Measurements from ENCODE around the gene TTLL1.
"Not testable (repeated sequence)": the region's sequence is repeated elsewhere in the genome, so short reads cannot be mapped to it uniquely, and the experiment has no call there.

TTLL1 gene

DNA sequence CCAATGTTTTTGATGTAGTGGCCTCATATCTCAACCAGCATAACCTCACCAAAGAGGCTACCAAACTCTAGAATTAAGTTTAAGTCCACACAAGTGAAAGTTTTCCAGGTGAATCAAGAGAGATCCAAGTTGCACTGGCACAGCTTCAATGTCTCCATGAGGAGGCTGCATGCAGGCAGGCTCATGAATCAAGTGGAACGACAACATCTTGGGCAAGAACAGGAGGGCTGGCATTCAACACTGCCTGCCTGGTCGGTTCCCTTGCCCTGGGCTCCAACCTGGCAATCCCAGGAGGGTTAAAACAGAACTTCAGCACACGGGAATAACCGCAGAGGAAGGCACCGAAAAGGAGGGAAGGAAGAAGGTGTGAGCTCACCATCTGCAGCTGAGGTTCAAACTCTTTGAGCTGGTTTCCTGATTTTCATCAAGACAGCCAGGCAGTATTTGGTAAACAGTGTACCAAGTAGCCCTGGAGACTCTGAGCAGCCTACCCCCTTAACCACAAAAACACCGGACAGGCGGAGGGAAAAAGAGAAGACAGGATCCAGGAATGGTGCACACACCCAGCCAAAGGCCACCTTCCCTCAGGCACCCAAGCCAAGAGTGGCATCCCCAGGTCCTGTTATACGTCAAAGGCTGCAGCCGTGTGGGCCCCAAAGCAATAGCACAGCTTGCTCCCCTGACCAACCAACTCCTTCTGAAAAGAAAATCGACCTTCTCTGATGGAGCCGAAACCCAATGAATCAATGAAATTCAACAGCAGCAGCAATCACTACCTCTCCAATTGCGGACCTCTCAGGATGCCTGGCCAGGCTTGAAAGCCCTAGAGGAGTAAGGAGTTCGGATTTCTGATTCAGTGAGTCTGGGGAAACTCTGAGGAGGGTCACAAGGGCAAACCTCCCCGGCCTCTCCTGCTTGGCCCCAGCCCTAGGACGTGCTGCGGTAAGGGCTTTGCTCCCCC, 75.6 kb downstream of the TTLL1 start:
- no peak for DNase-seq (ENCODE audit: low spot score)

DNA sequence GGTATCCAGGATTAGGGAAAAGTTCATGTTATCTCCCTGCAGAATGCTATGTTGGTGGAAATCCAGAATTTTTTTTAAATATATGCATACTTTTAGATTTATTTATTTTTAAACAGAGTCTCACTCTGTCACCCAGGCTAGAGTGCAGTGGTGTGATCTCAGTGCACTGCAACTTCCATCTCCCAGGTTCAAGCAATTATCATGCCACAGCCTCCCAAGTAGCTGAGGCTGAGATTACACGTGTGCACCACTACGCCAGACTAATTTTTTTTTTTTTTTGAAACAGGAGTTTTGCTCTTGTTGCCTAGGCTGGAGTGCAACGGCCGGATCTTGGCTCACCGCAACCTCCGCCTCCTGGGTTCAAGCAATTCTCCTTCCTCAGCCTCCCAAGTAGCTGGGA, 76.8 kb downstream of the TTLL1 start:
- DNase-seq (ENCODE audit: low spot score) = no peak

DNA sequence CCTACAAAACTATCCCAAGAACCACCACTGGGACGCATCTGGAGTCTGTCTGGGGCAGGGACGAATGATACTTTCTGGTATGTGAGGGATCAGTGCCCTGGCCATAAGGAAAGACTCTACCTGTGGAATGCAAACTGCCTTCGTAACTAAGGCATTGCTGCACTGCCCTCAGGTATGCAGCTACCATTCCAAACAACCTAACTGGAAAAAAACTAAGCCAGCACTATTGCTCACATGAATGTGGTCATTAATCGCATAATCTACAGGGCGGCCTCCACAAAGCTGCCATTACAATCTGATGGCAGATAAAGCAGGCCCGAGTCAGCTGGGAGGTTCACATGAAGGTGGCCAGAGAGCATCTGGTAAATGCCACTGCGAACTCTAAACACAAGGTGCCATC, 78.1 kb downstream of the TTLL1 start:
- DNase-seq (ENCODE audit: low spot score) = no peak

DNA sequence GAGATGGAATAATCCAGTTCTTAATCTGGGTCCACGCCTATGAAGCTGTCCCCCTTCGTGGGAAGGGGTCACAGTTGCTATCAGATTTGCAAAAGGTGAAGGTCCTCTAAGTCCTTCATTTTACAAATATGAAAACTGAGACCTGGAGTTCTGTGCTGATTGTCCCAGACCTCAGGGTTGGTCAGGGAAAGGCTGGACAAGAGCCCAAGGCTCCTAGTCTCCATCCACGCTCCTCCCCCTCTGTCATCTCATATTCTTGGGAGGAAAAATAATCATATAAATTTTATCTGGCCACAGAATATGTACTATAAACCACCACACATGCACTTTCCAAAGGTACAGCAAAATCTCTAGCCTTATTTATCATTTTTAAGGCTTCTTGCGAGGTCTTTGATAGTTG, 79.7 kb downstream of the TTLL1 start:
- DNase-seq (ENCODE audit: low spot score) = no peak

DNA sequence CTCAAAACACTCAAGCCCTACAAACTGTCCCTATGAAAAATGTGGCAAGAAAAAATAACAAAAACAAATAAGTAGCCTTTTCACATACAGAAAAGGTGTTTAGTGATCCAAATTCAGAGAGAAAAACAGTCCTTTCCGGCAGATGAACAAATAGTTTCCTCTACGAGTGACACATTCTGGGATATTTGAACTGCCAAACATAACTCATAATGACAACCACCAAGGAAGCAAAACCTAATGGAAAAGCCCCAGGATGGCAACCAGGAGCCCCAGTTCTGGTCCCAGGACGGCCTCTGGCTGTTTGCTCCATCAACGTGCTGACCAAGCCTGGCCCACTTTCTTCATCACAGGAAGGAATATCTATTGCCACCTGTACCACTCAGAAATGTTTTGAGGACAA, 80.3 kb downstream of the TTLL1 start:
- no peak for DNase-seq (ENCODE audit: low spot score)

DNA sequence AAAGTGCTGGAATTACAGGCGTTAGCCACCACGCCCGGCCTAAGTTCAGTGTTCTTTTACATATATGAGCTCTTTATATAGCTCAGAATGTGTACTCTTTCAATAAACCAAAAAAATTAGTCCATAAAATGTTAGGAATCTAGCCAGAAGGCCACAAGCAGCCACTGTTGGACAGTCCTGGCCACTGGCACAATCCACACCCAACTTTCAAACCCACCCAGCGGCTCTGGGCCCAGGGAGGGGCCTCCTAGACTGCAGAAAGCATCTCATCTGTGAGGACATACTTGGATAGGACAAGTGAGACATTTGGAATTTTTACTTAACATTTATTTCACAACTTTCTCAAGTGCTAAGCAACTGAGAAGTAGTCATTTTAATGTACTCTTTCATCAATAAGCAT, 80.7 kb downstream of the TTLL1 start:
- no peak for DNase-seq (ENCODE audit: low spot score)

DNA sequence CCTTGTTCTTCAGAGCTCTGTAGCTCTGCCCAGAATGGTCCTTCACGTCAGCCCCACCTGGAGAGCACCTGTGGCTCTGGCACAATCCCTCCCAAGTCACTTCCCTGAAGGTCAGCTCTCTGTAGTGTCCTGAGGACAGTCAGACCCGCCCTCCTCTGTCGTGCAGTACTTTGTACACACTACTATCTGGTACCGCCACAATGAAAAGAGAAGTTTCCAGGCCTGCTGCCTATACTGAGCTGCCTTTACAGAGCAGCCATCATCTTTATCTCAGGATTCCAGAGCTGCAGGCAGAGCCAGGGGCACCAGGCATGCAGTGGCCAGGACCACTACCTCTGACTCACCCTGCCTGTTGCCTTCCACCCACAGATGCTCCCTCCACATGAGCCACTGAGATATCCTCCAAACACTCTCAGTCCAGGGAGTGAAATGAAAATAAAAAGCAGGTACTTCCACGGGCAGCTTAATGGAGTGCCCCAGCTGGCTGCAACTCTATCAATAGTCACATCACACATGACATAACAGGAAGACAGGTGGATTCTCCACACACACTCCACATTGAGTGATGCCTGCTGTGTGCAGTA, 81.6 kb downstream of the TTLL1 start:
- DNase-seq (ENCODE audit: low spot score) = peak; percentile 79

DNA sequence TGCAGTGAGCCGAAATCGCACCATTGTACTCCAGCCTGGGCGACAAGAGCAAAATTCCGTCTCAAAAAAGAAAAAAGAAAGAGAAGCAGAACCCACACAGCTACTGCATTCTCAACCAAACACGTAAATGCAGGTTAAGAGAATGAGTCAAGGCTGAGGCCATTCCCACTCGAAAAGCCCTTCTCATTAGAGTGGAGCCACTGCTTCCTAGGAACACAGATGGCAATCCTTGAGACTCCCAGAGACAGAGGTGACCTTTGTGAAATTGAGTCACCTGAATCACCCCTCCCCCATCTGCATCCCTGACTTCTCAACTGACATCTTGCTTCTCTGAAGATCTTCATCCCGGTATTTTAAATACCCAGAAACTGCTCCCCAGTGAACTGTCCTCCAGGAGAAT, 82.4 kb downstream of the TTLL1 start:
- DNase-seq (ENCODE audit: low spot score) = no peak

DNA sequence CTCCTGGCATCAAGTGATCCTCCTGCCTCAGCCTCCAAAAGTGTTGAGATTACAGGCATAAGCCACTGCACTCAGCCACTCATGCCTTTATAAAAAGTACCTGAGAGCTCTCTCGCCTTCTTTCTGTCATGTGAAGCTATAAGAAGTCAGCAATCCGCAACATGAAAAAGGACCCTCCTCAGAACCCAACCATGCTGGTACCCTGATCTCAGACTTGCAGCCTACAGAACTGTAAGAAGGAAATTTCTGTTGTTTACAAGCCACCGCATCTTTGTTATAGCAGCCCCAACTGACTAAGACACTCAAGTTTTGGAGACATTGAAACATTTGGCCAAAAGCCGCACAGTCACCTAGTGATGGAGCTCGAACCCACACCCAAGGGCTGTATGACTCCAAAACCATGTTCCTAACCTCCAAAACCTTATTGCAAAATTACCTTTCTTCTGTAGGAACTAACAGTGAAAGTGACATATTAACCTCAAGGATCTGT, 83.1 kb downstream of the TTLL1 start:
- DNase-seq (ENCODE audit: low spot score) = no peak

DNA sequence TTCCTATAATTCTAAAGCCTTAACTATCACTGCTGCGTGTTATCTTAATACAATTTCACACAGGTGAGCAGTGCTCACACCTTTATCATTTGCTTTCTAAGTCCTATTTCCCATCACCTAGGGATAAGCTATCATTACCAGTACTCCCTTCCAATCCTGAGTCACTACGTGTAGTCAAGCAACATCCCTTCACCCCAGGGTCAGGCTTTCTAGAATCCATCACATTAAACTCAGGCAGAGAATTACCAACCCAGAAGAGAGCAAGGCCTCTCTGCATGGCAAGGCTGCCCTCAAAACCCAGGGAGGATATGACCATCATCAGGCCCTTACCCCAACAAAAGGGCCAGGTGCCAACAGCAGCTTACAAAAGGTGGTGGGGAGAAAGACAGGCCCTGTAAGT, 84.1 kb downstream of the TTLL1 start:
- DNase-seq (ENCODE audit: low spot score) = no peak

DNA sequence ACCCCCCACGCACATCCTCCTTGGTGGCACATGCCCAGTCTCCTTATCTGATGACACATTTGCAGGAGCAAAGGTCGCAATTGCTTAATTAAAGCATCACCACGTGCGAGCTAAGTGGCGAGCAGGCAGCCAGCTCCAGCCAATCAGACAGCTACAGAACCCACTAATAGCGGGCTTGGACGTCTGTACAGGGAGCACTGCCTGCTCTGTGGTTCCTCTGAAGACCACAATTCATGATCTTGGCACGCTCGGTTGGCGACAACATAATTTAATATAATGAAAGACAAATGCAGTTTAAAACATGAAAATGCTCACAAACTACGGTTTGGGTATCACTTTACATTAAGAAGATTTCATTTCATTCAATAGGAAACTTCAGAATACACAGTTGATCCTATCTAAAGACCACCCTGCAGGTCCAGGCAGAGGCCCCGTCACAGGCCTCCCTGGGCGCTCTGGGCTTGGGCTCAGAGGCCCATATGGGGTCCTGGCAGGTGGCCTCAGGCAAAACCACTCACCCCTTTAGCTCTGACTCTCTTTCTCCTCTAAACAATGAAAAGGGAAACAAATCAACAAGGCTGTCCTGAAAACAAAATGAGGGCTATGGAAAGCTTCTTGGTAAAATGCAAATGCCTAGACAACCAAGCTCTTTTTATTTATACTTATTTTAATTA, 84.7 kb downstream of the TTLL1 start:
- DNase-seq (ENCODE audit: low spot score) = peak; percentile 34

DNA sequence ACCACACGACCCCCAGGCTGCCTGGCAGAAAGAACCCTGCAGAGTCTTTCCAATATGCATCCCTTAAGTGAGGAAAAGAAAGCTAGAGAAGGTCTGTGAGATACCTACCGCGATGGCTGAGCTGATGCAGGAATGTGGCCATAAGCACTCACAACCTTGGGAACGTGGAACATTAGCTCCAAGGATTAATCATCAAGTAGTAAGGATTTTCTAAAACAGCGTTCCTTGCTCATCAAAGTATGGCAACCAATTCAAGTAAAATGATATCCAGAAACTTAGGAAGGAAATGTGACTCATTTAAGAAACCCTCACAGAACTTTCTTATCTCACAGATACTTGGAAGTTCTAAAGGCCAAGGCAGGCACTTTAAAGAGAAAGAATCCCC, 87.0 kb downstream of the TTLL1 start:
- no peak for DNase-seq (ENCODE audit: low spot score)

DNA sequence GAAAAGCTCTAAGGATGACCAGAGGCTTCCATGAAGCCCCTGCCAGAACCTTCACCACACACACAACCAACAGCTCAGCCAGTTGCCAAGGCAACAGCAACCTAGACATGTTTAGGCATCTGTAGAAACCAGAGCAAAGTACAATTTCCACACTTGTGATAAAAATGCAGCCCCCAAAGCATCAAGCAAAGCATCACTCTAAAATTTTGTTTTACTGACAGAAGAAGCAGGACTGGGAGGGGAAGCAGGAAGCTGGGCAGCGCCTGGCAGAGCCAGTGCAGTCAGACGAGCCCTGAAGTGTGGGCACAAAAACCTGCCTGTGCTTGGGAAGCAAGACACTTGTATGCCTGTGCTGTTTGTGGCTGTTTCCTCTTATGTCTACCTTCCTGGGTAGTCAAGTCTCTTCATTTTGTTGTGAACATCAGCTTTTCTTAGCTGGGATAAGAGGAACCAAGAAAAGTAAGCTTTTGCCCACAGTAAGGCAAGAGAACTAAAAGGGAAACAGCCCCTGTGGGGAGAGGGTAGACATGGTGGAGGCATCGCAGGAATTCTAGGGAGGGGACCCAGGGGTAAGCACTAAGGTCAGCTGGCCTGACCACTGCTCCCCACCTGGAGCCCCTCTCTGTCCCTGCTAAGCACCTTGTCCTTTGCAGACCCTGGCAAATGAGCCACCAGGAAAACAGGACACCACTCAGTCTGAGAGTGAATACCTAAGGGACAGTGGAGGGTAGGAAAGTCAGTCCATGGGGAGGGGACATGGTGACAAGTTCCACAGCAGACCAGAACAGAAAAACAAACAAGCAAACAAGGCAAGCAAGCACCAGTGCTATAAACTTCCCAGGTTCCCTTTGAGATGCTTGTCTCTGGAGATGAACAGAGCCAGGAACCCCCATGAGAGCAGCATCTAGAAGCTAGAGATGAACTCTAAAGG, 87.7 kb downstream of the TTLL1 start:
- no peak for DNase-seq (ENCODE audit: low spot score)

DNA sequence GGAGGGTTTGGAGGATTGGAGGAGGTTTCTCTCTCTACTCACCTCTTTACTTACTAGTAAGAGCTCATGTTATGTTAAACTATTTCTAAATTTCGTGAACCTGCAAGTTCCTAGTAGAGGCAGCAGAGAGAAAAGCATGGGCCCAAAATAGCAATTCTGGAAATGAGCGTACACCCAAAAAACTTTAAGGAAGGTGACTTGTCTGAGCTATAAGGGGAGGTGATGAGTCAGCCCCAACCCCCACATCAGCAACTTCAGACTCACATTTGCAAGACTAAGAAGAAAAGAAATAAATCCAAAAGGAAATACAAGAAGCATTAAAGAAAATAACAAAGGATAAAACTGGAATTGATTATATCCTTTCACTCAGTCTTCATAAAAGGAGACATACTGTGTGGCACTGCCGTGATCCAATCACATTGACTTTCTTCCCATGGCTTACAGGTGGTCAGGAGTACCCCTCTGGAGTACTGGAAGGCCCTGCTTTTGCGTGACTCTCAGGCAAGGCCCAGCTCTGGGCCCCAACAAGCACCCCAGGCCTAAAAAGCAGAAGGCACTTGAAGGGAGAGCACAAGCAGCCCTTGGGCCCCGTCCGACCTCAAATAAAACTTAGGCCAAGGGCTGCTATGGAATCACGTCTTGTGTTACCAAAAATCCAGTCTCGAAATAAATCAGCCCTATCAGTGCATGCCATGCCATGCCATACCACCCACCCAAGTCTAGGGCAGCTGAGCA, 88.6 kb downstream of the TTLL1 start:
- no peak for DNase-seq (ENCODE audit: low spot score)

DNA sequence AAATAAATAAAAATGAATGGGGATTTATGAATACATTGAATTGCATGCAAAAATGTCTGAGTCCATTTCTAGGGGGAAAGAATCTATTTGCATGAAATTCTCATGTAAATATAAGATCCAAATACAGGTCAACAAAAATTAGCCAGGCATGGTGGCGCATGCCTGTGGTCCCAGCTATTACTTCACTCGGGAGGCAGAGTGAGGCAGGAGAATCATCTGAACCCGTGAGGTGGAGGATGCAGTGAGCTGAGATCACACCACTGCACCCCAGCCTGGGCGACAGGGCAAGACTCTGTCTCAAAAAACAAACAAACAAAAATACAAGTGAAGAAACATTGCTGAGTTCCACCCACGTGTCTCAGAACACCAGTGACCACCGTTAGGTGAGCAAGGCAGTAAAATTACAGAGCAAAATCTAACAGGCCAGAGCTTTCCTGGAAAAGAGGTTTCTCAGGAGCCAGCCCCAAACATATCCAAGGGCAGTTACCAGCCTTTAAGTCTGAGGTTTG, 91.6 kb downstream of the TTLL1 start:
- no peak for DNase-seq (ENCODE audit: low spot score)

DNA sequence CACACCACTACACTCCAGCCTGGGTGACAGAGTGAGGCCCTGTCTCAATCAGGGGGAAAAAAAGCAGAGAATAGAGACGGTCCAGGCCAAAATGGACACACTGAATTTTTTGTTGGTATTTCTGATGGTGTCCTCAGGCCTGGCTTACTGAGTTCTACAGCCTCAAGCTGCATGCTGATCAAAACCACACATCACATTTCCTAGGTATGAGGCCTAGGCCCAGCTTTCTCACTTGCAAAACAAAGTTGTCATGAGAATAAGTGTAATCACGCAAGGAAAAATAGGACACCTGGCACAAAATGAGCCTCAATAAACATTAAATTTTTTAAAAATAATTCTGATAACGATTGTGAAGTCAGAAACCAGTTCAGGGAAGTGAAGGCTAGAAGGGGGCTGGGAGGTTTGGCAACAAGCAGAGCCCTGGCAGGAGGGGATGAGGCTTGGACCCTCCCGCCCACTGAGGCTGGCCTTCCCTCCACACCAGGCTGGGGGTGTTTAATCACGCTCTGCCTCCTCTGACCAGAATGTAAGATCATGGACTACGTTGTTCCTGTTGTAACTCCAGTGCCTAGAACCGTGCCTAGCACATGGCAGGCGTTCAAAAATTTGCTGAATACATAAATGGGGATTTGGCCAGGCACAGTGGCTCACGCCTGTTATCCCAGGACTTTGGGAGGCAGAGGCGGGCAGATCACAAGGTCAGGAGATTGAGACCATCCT, 92.4 kb downstream of the TTLL1 start:
- DNase-seq (ENCODE audit: low spot score) = no peak

DNA sequence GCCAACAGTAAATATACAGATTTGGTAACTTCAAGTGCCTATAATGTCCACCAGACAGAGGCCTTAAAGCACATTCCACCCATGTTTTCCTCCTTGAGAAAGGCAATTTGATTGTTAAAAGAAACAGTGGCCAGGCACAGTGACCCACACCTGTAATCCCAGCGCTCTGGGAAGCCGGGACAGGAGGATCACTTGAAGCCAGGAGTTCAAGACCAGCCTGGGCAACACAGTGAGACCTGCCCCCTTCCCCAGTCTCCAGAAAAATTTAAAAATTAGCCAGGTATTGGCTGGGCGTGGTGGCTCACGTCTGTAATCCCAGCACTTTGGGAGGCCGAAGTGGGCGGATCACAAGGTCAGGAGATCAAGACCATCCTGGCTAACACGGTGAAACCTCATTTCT, 93.5 kb downstream of the TTLL1 start:
- DNase-seq (ENCODE audit: low spot score) = not testable (repeated sequence)

DNA sequence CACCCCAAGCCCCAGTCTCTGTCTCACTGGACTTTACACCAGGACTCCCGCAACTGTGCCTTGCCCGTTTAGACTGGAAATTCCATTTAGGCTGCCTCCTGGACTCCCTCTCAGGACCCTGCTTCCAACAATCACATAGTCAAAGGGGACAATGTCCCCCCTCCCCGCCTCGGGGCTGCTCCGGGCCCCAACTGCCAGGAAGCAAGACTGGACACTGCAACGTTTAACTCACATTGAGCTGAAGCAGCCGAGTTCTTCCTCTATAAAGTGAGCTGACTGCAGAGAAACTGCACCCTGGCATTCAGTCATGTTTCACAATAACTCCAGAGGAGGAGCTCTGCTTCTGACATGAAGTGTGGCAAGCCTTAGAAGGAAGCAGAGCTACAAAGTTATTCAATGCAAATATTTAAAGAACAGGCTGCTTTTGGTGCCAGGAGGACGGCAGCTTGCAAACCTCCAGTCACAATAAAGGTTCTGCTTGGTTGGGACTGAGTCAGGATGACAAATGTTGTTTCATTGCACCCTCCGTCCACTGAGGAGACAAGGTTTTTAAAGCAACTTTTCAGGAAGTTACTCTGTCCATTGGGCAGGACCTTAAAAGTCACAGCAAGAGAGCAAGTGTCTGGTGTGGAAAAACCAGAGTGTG, 94.2 kb downstream of the TTLL1 start:
- no peak for DNase-seq (ENCODE audit: low spot score)

DNA sequence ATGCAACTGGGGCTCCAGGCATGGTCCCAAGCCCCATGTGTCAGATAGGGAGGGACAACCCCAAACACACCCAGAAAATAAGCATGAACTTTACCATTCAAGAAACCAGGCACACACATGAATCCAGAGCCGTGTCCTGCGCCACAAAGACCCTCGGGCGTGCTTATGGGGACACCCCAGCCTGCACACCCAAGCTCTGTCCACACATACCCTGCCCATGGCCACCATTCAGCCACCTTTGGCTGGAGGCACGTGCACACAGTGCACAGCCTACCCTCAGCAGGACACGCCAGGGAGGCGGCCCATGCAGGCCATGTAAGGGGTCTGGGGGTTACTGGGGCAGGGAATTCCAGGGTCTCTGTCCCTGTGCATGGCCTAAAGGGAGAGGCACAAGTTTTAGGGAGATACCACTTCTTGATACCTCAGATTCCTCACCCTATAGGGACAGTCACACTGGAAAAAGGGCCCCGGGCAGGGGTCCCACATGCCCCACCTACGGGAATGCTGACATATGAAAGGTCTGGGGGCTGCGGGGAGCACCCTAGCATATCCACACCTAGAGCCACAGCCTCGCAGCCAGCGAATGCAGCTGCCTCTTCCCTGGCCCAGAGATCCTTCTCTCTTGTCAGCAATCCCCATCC, 94.8 kb downstream of the TTLL1 start:
- DNase-seq (ENCODE audit: low spot score) = no peak
